Bladder microvascular endothelial cell (primary cell): ENCODE data around the gene RANBP1. TPM values are rescaled to one million over a fixed set of nuclear protein-coding genes. Genes with fewer than 3 reads are reported as not detected.

Experiments
- total RNA-seq: library from RNA; depleted of rRNA; stranded (reverse); fragments of >200 nt; gene quantifications from 2 replicates; pipeline ENCODE4 v1.2.3, GENCODE V29; 2014

RANBP1 gene
- total RNA-seq: 170 and 192 TPM in 2 replicates

DNA sequence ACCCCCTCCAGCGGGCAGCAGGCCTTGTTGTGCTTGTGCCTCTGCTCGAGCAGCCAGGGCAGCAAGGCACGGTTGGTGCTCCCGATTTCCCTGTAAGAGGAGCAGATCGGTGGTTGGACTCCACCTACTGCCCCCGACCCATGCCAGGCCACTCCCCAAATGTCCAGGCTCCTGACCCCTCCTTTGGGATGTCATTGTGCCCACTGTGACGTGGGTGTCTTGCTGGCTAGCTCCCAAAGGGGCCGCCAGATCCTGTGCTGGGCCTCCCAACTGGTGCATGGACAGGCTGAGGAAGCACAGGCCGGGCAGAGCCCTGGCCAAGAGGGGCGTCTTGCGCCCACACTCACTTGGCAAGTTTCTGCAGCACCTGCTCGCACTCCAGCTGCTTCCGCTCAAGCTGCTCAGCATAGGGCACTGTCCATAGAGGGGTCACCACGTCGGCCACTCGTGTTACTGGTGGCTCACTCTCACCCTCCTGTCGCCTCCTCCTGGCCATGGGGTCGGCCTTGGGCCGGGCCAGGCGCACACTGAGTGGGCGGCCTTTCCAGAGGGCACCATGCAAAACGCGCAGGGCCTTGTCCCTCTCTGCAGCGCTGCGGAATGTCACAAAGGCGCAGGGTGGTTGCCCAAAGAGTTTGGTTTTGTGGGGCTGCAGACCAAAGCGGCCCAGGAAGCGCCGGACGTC, at the start of gene RANBP1:
Gene RANBP1 (plus strand): TSS at position 414 of the 685 bp plus-strand sequence. CDS start 81 bp downstream, at position 495.

DNA sequence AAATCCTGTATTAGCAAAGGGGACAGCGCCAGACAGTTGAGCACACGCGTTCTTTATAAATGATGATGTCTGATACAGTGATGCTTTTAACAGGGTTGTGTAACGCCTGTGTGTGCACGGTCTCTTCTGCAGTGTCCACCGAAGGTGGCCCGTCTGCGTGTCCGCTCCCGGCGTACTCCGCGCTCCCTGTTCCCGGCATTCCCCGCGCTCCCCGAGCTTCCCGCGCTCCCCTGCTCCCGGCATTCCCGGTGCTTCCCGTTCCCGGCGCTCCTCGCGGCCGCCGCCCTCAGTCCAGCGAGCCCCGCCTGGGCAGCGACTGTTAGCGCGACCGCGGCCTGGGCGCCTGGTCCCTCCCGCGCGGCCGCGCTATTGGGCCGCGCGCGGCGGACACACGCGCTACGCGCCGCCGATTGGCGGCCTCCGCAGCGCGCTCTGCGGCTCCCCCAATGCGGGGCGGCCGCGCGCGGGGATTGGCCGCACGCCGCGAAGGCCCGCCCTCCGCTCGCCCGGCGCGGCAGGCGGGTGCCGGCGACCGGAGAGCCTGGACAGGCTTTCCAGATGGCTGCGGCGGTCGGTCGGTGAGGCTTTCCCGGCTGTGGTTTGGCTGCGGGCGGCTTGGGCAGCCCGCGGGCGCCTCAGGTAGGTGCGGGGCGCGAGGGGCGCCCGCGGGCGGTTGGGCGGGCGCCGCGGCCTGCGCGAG, 36.0 kb upstream of the RANBP1 start, which contains the start of gene DGCR8:
Gene DGCR8 (plus strand): TSS at position 497 of the 700 bp plus-strand sequence. CDS start 5,723 bp downstream, outside the sequence.

DNA sequence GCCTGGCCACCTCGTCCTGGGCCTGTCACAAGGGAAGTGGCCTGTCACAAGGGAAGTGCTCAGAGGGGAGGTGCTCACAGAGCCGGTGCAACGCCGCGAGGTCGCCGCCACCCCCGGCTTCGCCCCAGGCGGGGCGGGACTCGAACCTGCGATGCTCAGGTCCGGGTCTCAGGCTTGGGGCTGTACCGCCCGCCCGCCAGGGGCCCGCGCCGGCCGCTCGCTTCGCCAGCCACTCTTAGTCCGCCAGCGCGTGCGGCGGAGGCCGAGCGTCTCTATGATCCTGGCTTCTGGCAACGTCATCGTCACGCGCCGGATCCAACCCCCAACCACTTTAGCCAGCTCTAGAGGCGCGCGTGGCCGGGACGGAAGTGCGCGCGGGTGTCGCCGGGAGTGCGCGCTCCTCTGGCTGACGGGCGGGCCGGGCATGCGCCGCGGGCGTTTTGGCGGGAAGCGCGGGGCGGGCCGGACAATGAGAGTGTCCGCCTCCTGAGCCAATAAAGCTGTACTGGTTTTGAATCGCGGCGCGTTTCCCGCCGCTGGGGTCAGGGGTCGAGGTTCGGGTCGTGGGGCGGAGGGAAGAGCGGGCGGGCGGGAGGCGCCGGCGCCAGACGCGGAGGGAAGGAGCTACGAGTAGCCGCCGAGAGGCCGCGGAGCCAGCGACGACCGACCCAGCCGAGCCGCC, 1.2 kb downstream of the RANBP1 start, which contains the start of gene TRMT2A:
Gene TRMT2A (minus strand): TSS at position 276 of the 682 bp plus-strand sequence. CDS start 320 bp downstream, outside the sequence.

DNA sequence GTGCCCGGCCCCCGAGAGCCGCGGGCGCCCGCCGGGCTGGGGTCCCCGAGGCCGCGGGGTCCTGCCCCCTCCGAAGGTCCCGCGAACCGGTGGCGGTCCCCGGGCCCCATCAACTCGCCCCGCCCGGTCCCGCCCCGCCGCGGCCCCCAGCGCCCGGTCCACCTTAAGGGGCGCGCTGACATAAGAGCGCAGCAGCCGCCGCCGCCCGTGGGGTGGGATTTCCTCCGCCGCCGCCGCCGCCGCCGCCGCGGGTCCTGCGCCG, 15.6 kb downstream of the RANBP1 start, which contains the start of gene ZDHHC8:
Gene ZDHHC8 (plus strand): TSS at position 208 of the 262 bp plus-strand sequence. CDS start 144 bp downstream, outside the sequence.

DNA sequence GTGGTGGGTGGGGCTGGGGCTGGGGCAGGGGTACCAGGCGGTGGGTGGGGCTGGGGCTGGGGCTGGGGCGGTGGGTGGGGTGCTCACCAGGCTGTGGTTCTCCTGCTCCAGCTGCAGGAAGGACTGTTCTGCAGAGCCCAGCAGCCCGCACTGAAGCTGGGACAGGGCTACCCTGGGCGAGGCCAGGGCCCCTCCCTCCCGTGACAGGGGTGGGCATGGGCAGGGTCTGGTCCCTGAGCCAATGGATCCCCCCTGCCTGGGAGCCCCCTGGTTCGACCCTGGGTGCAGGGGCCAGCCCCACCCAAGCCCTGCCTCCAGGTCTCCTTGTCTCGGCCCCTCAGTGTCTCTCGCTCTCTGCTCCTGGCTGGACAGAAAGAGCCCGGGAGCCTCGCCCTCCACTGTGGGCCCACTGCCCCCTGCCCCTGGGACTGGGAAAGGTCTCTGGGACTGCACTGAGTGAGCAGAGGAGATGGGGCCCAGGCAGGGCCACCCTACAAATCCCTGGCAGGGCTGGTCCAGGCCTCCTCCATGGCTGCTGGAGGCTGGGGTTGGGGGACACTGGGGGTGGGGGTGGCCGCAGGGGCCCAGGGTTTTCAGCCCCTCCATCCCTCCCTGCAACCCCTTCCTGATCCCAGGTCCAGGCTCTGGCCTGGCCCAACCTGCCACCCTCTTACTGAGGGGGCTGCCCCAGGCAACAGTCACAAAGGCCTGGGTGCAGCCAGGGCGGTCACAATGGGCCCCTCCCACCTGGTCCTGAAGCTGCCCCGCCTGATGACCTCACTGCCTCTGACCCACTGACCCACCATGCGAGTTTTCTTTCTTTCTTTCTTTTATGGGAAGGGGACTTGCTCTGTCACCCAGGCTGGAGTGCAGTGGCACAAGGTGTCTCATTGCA, 34.7 kb downstream of the RANBP1 start, which contains the start of gene CCDC188:
Gene CCDC188 (minus strand): TSS at position 675 of the 895 bp plus-strand sequence. CDS start 69 bp downstream, at position 606.

Other genes with a start within 250 kb of the RANBP1 start
- gene COMT, start 174.3 kb upstream of the RANBP1 start, total RNA-seq: 259 and 533 TPM in 2 replicates
- gene TXNRD2, start 174.3 kb upstream of the RANBP1 start, total RNA-seq: 70.9 and 110 TPM in 2 replicates
- gene ARVCF, start 99.3 kb upstream of the RANBP1 start, total RNA-seq: 78.0 and 187 TPM in 2 replicates
- gene TANGO2, start 95.0 kb upstream of the RANBP1 start, total RNA-seq: 50.7 and 75.1 TPM in 2 replicates
- gene DGCR8, start 35.9 kb upstream of the RANBP1 start, total RNA-seq: 23.8 and 51.7 TPM in 2 replicates
- 33.0 and 52.9 TPM in 2 replicates for gene TRMT2A, start 1.1 kb downstream of the RANBP1 start, total RNA-seq
- gene ZDHHC8, start 15.7 kb downstream of the RANBP1 start, total RNA-seq: 5.3 and 34.4 TPM in 2 replicates
- 9.2 and 13.9 TPM in 2 replicates for gene CCDC188, start 35.0 kb downstream of the RANBP1 start, total RNA-seq
- gene RTN4R, start 152.2 kb downstream of the RANBP1 start, total RNA-seq: 0.16 and 1.3 TPM in 2 replicates
- gene DGCR6L, start 204.0 kb downstream of the RANBP1 start, total RNA-seq: 41.9 and 42.3 TPM in 2 replicates